KOPT-K1 (cell line): ENCODE measurements around the gene CFAP206.

Experiments used
- H3K27ac ChIP-seq: fragments of 200-600 bp; sonication (generic); 2 replicates; pipeline ENCODE4 v1.5.1; 2016; ENCODE audit warnings: antibody characterized with exemption, mild to moderate bottlenecking, low read depth, low read length; ENCODE audit not compliant: poor library complexity, severe bottlenecking
- H3K36me3 ChIP-seq: fragments of 200-600 bp; sonication (generic); 2 replicates; pipeline ENCODE4 v1.5.1; 2017; ENCODE audit warnings: antibody characterized with exemption, mild to moderate bottlenecking, low read length, moderate library complexity; ENCODE audit not compliant: insufficient read depth
- H3K9me3 ChIP-seq: fragments of 200-600 bp; sonication (generic); 2 replicates; pipeline ENCODE4 v1.5.1; 2017; ENCODE audit warnings: antibody characterized with exemption, low read length, mild to moderate bottlenecking; ENCODE audit not compliant: insufficient read depth, poor library complexity, severe bottlenecking

The CFAP206 gene

DNA sequence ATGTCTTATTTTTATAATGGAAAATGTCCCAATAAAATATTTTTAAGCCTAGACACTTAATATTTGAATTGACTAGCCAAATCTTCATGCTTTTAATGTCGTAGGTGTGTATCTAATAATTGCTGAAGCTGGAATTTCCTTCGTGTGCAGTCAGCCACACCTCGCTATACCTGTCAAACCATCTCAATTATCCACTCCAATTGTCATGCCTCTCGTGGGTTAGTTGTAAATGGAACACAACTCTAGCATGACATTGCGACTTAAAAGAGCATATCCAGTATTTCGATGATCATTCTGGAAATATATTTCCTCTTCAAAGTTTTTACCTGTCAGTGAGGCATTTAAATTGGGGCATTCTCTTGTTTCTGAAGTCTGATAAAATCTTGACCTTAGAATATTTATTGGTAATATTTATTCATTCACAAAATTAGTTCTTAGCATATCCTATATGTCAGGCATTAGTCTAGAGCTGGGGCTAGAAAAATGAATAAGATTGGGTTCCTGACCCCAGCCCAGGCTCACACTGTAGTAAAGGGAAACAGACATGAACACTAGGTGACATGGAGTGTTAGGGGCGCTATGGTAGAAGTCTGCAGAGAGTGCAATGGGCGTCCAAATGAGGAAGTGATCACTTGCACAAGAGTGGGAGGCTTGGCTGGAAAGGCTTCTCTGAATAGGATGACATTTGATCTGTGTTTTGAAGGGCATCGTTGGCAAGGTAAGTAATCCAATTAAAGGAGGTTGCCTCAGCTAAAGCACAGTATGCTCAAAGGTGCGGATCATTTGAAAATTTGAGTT lies 11.0 kb upstream of the CFAP206 start:
- Histone ChIP-seq H3K36me3 (no peaks in the 10 kb centered on the region), H3K9me3 (no peaks in the 10 kb centered on the region)

DNA sequence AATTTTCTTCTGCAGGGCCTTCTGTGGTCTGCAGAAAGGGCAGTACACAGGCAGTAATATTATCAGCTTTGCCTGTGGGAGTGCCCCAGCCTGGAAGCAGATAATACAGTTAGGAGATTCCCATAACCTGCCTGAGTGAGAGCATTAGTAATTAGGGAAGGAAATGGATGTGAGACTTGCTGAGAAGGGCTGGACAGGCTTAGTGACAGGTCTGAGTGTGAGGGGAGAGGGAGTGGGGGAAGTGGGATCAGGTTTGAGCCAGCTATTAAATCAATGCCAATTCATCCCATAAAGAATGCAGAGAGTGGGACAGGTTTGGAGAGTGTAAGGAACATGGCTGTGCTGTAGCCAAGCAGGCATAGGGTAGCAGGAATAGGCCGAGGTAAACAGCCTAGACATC lies 10.1 kb upstream of the CFAP206 start:
- no peak overlapping the region for H3K27ac ChIP-seq

More for the DNA sequence above, 11.0 kb upstream of the CFAP206 start:
- H3K27ac ChIP-seq: no peak overlapping the region

DNA sequence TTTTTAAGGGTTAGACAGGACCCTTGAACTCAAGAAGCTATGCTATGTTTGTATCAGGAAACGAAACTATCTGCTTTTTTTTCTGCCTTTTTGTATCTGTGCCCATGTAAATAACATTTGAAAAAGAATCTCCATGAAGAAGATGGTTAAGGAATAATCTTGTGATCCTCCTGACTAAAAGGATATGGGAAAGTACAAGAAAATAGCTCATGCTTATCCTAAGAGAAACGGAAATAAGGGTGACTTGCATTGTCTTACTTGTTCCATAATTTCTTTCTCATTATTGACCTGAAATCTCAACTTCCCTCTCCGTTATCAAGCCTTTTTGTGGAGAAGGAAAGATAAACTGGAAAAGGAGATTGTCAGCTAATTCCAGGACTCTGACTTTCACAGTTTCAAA lies 5.9 kb upstream of the CFAP206 start:
- Histone ChIP-seq H3K9me3 (no peaks in the 10 kb centered on the region), H3K27ac (no peak overlapping the region), H3K36me3 (no peaks in the 10 kb centered on the region)

More for the DNA sequence above, 10.1 kb upstream of the CFAP206 start:
- Histone ChIP-seq H3K36me3 (no peaks in the 10 kb centered on the region), H3K9me3 (no peaks in the 10 kb centered on the region)

DNA sequence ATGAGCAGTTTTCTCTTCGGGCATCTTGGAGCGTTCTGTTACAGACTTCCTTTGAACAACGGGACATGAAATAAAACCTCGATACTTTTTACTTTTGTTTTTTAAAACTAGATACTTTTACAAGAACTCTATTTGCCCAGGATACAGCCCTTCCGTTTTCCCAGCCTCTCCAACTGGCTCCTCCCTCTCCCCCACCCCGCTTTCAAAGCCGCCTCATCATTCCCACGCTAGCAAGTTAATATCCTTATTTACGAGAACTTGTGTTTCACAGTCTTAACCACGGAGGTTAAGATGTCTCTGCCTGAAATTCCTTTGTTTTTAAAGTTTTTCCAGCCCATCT lies 241 bp upstream of the CFAP206 start:
- no peak overlapping the region for H3K27ac ChIP-seq
- no peaks in the 10 kb centered on the region for H3K9me3 ChIP-seq
- no peaks in the 10 kb centered on the region for H3K36me3 ChIP-seq

DNA sequence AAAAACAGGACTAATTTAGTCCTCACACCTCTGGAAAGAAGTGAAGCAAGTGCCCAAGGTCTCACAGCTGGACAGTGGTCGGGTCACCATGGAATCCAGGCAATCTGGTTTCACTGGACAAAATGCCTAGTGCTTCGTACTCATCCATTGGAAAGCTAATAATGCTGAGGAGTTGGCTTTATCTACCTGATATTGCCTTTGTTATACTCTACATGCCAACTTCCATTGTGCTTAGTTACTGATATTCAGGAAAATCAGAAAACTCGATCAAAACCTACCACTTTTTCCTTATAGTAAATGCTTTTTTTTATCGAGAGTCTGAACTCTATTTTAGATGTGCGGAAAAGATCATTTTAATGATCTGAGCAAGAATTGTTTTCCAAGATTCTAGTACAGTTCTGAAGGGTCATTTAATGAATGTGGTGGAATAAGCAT lies 966 bp downstream of the CFAP206 start:
- H3K36me3 ChIP-seq: no peaks in the 10 kb centered on the region
- H3K9me3 ChIP-seq: no peaks in the 10 kb centered on the region
- H3K27ac ChIP-seq: peak overlapping the region; percentile 31

DNA sequence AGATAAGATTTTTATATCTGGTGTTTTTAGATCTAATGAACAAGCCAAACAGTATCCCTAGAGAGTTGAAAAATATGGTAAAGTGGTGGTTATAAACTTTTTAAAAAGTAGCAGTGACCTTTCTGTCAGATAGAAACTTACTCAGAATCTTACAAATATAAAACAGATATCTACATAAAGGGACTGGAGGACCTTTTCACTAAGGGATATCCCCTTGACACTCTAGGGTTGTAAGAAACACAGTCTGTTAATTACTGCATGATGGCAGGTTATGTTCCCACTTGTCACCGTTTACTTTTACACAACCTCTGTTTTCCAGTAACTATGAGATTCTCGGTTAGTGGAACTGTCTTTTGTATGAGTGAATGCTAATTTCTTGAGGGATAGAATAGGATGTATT lies 11.5 kb downstream of the CFAP206 start:
- H3K27ac ChIP-seq: no peak overlapping the region

DNA sequence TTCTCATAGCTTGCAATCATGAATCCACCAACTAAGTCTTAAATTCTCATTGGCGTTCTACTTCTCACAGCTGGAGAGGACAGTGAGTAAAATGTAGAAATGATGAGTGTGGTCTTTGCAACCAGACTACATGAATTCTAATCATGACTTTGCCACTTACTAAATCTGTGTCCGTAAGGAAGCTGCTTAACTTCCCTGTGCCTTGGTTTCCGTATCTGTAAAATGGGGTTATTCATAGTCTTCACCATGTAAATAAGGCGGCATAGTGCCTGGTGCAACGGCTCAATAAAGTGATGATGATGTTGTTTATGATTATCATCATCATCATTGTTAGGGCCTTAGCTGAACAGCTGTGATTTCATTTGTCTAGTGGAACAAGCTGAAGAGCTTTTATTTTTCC lies 12.6 kb downstream of the CFAP206 start:
- Histone ChIP-seq H3K27ac (no peak overlapping the region), H3K9me3 (no peaks in the 10 kb centered on the region), H3K36me3 (no peaks in the 10 kb centered on the region)

More for the DNA sequence above, 11.5 kb downstream of the CFAP206 start:
- Histone ChIP-seq H3K36me3 (no peaks in the 10 kb centered on the region), H3K9me3 (no peaks in the 10 kb centered on the region)

DNA sequence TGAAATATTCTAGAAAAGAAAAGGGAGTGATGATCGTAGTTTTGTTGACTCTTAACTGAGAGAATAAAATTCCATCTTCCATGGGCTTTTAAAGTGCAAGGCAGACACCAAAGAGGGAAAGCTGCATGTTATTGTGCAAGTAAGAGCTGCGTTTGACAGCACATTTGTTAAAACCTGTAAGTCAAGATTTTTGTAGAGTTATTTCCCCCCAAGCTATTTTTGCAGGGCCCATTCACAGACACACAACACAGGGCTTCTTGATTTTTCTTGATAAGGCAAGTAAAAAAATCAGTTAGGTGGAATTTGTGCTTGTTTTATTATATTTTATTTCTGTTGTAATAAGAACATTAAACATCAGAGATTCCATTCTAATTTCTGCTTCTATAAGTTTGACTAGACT lies 13.8 kb downstream of the CFAP206 start:
- Histone ChIP-seq H3K36me3 (no peaks in the 10 kb centered on the region), H3K27ac (no peak overlapping the region), H3K9me3 (no peaks in the 10 kb centered on the region)

DNA sequence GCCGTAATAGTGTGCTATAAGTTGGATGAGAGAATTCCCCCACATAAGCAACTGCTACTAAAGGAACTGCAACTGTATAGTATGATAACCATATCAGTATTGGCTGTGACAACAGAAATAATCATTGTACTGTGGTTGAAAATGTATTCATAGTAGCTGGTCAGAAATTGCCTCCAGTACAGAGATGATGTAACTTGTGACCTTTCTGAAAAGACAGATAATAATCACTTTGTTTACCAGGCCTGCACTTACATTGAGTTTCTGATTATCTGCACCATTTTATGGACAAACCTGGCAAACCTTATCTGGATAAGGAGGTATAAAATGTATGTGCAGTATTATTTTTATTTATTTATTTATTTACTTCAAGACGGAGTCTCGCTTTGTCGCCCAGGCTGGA lies 19.0 kb downstream of the CFAP206 start:
- Histone ChIP-seq H3K36me3 (no peaks in the 10 kb centered on the region), H3K9me3 (no peaks in the 10 kb centered on the region), H3K27ac (no peak overlapping the region)

DNA sequence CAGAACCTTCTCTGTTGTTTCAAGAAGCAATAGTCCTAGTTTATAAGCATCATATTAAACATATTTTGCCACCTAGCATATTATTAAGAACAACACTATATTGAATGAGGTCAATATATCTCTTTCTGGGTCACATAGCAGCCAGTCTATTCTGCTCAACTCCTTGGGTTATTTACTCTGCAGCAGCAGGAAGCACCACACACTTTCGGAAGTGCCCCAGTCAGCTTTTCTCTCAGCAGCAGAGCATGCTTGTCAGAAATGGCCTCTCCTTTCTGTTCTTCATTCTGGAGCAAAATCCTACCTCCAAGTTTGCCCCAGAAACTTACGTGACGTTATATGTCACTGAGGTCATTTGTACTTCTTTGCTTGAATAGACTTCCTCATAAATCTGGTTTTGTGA lies 22.7 kb downstream of the CFAP206 start:
- Histone ChIP-seq H3K9me3 (no peaks in the 10 kb centered on the region), H3K36me3 (no peaks in the 10 kb centered on the region), H3K27ac (no peak overlapping the region)

DNA sequence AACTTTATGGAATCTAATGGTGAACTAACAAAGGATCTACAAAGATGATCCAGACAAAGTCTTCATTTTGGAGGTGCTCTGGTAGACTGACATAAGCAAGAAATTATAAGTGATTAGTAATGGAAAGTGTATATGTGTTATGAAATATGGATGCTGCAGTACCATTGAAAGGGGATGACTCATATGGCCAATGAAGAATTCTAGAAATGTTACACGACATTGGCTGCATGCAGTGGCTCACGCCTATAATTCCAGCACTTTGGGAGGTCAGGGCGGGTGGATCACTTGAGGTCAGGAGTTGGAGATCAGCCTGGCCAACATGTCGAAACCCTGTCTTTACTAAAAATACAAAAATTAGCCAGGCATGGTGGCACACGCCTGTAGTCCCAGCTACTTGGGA lies 23.5 kb downstream of the CFAP206 start:
- Histone ChIP-seq H3K27ac (no peak overlapping the region), H3K9me3 (no peaks in the 10 kb centered on the region), H3K36me3 (no peaks in the 10 kb centered on the region)

DNA sequence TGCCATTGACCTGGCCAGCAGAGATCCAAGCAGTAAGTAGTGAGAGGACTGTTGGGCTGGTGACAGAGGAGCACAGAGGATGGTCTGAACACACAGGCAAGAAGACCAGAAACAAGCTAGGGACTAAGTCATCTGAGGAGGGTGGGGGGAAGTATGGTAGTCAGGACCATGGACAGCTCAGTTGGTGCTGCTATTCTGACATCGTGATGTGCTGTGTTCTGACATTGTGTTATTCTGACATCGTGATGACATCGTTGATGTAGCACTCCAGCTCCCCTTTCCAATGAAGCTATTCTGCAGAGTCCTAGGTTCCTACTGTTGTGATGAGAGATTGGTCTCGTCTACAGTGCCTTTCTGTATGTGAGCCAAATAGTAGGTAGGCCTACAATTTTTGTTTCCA lies 28.7 kb downstream of the CFAP206 start:
- H3K36me3 ChIP-seq: no peaks in the 10 kb centered on the region
- no peak overlapping the region for H3K27ac ChIP-seq
- no peaks in the 10 kb centered on the region for H3K9me3 ChIP-seq

DNA sequence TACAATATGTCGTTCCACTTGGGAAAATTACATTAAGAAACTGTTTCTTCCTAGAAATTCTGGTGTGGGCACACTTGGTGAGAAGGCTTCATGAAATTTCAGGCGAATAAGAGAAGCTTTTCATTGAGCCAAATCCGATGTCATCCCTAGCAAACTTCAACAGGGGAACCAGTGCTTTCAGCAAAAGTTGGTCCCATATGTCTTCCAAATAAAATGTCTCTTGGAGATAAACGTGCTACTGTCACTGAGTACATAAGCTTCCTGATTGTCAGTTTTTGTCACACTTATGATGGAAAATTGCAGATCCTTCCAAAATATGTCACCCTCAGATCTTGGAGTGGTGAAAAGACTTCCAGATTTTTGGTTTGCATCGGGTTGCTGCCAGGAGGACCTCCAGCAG lies 33.9 kb downstream of the CFAP206 start:
- no peak overlapping the region for H3K27ac ChIP-seq
- H3K9me3 ChIP-seq: no peaks in the 10 kb centered on the region
- no peaks in the 10 kb centered on the region for H3K36me3 ChIP-seq

DNA sequence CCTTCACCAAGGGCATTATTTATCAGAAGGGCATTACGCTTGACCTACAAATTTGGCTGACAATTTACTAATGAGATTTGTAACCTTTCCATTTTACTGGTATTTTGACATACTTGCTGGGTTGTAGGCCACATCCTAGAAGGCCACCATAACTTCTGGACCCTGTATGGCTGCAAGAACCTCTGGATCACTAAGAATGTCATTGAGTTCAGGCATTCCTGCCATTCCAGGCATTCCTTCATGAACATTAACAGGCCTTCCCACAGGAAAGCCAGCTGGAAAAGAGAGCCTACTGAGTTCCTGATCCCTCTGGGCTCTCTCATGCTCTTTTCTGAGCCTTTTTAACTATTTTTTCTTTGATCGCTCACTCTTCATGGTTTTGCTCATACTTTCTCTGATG lies 36.6 kb downstream of the CFAP206 start:
- Histone ChIP-seq H3K27ac (no peak overlapping the region), H3K9me3 (no peaks in the 10 kb centered on the region), H3K36me3 (no peaks in the 10 kb centered on the region)

DNA sequence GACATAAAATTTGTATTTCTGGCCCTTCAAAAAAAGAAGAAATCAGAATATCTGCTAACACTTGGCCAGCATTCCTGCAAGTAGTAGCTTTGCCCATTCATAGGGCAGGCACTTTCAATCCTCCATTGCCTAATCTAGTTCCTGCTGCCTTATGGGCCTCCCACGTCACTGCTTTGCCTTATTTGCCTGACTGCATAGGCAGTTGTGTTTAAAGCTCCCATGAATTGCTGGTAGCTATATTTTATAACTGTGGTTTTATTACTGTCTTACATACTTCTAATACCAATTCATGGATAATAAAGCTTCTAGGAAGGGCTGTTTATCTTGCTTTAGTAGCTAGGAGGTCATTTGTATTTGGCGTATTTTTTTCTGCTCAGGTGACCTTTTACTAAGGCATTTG lies 57.3 kb downstream of the CFAP206 start:
- H3K36me3 ChIP-seq: no peaks in the 10 kb centered on the region
- H3K27ac ChIP-seq: no peak overlapping the region
- peaks cover 6% of the 10 kb centered on the region for H3K9me3 ChIP-seq
